Vagina (tissue), 2 donors: ENCODE results near the gene CRACR2B.

Source experiments
- CTCF ChIP-seq, 3 experiments: fragments of 450-650 bp in 2 of 3; fragments of 200-600 bp in 1 of 3; sonication (generic) in 1 of 3; IDR thresholded peaks; one replicate each; pipeline ENCODE4 v1.5.1; 2017 to 2019; ENCODE audit warnings: antibody characterized with exemption in 3 of 3, mild to moderate bottlenecking in 2 of 3, moderate library complexity in 2 of 3
- POLR2AphosphoS5 ChIP-seq, 2 donors: sonication (generic); formaldehyde crosslinking; IDR thresholded peaks; one replicate each; pipeline ENCODE4 v1.9.0; 2017; ENCODE audit warnings: antibody characterized with exemption in 2 of 2, mild to moderate bottlenecking in 2 of 2, low read depth in 1 of 2; ENCODE audit not compliant: insufficient read depth in 1 of 2

- no peak for TF ChIP-seq CTCF (IDR thresholded peaks at IDR 0.05)
- no peak for TF ChIP-seq POLR2AphosphoS5 (IDR thresholded peaks at IDR 0.05; ENCODE audit: insufficient read depth in 1 of 2, low read depth in 1 of 2)
These were observed 45.2 kb upstream of the CRACR2B start for GRCh38 chr11:782264-783174.
